ENCODE measurements around the gene TFRC.

DNA sequence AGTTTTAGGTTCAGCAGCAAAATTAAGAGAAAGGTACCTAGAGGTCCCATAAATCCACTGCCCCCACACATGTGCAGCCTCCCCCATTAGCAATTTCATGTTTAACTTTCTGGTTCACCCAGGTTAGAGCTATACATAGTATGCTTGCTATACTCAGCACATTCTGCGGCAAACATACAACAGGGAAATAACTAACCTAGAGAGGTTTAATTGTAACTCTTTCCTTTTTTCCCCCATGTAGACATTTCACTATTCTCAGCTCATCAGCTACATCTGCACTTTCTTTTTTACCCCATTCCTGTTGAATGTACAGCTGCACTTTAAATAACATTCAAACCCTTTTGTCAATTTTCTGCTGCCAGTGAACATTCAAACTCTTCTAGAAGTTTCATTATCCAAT is 21.1 kb downstream of the TFRC start:
- TF ChIP-seq EZH2phosphoT487 (IDR thresholded peaks at IDR 0.05; ENCODE audit: unreplicated experiment) (no peak), CTCF (conservative IDR thresholded peaks at IDR 0.05; ENCODE audit: low read depth in 2 of 2) (no peak), ZNF114 (CRISPR knock-in tag; IDR thresholded peaks at IDR 0.05) (no peak), POLR2AphosphoS5 (IDR thresholded peaks at IDR 0.05; ENCODE audit: low read depth) (no peak), EZH2 (IDR thresholded peaks at IDR 0.05; ENCODE audit: low read depth, unreplicated experiment) (no peak)
